ENCODE results near the gene CLEC19A.

Gene CLEC19A

GRCh38 chr16:19284207-19284606, 1.3 kb upstream of the CLEC19A start:
- DNase-seq (ENCODE audit: low read depth in 3 of 3, low spot score in 1 of 3): no peak

GRCh38 chr16:19286827-19287226, 1.3 kb downstream of the CLEC19A start:
- DNase-seq (ENCODE audit: low read depth in 3 of 3, low spot score in 1 of 3): no peak

- DNase-seq (ENCODE audit: low read depth in 3 of 3, low spot score in 1 of 3): no peak
Observed at GRCh38 chr16:19287241-19287640, 1.7 kb downstream of the CLEC19A start.

- no peak for DNase-seq (ENCODE audit: low read depth in 3 of 3, low spot score in 1 of 3)
Observed at GRCh38 chr16:19288872-19289799, 3.6 kb downstream of the CLEC19A start.

- no peak for DNase-seq (ENCODE audit: low read depth in 3 of 3, low spot score in 1 of 3)
Observed at GRCh38 chr16:19289811-19290485, 4.4 kb downstream of the CLEC19A start.

GRCh38 chr16:19290860-19291259, 5.3 kb downstream of the CLEC19A start:
- no peak for DNase-seq (ENCODE audit: low read depth in 3 of 3, low spot score in 1 of 3)

GRCh38 chr16:19291475-19291874, 5.9 kb downstream of the CLEC19A start:
- DNase-seq (ENCODE audit: low read depth in 3 of 3, low spot score in 1 of 3): no peak

GRCh38 chr16:19292186-19292585, 6.7 kb downstream of the CLEC19A start:
- DNase-seq (ENCODE audit: low read depth in 3 of 3, low spot score in 1 of 3): no peak

GRCh38 chr16:19294156-19294649, 8.7 kb downstream of the CLEC19A start:
- no peak for DNase-seq (ENCODE audit: low read depth in 3 of 3, low spot score in 1 of 3)

GRCh38 chr16:19295393-19295792, 9.9 kb downstream of the CLEC19A start:
- no peak for DNase-seq (ENCODE audit: low read depth in 3 of 3, low spot score in 1 of 3)

GRCh38 chr16:19297454-19297853, 11.9 kb downstream of the CLEC19A start:
- no peak for DNase-seq (ENCODE audit: low read depth in 3 of 3, low spot score in 1 of 3)

GRCh38 chr16:19299565-19299964, 14.0 kb downstream of the CLEC19A start:
- DNase-seq (ENCODE audit: low read depth in 3 of 3, low spot score in 1 of 3): no peak

- DNase-seq (ENCODE audit: low read depth in 3 of 3, low spot score in 1 of 3): no peak
Observed at GRCh38 chr16:19301931-19302330, 16.4 kb downstream of the CLEC19A start.

- no peak for DNase-seq (ENCODE audit: low read depth in 3 of 3, low spot score in 1 of 3)
Observed at GRCh38 chr16:19304750-19305149, 19.2 kb downstream of the CLEC19A start.

GRCh38 chr16:19305443-19305842, 19.9 kb downstream of the CLEC19A start:
- no peak for DNase-seq (ENCODE audit: low read depth in 3 of 3, low spot score in 1 of 3)

- DNase-seq (ENCODE audit: low read depth in 3 of 3, low spot score in 1 of 3): no peak
Observed at GRCh38 chr16:19307587-19308241, 22.2 kb downstream of the CLEC19A start.

GRCh38 chr16:19308392-19308791, 22.9 kb downstream of the CLEC19A start:
- DNase-seq (ENCODE audit: low read depth in 3 of 3, low spot score in 1 of 3): no peak

GRCh38 chr16:19309178-19309577, 23.6 kb downstream of the CLEC19A start:
- DNase-seq (ENCODE audit: low read depth in 3 of 3, low spot score in 1 of 3): no peak

- no peak for DNase-seq (ENCODE audit: low read depth in 3 of 3, low spot score in 1 of 3)
Observed at GRCh38 chr16:19314718-19315425, 29.3 kb downstream of the CLEC19A start.

- no peak for DNase-seq (ENCODE audit: low read depth in 3 of 3, low spot score in 1 of 3)
Observed at GRCh38 chr16:19315889-19316433, 30.4 kb downstream of the CLEC19A start.

GRCh38 chr16:19316846-19317245, 31.3 kb downstream of the CLEC19A start:
- no peak for DNase-seq (ENCODE audit: low read depth in 3 of 3, low spot score in 1 of 3)
